CD4-positive, alpha-beta T cell treated with Interleukin-6 for 4 hours (primary cell): Measurements from ENCODE around the gene PTPRG.

ENCODE experiments used
- DNase-seq: peaks from one replicate; pipeline ENCODE4 v3.0.0-alpha.2; 2020; ENCODE audit warnings: mixed read lengths

PTPRG gene

DNA sequence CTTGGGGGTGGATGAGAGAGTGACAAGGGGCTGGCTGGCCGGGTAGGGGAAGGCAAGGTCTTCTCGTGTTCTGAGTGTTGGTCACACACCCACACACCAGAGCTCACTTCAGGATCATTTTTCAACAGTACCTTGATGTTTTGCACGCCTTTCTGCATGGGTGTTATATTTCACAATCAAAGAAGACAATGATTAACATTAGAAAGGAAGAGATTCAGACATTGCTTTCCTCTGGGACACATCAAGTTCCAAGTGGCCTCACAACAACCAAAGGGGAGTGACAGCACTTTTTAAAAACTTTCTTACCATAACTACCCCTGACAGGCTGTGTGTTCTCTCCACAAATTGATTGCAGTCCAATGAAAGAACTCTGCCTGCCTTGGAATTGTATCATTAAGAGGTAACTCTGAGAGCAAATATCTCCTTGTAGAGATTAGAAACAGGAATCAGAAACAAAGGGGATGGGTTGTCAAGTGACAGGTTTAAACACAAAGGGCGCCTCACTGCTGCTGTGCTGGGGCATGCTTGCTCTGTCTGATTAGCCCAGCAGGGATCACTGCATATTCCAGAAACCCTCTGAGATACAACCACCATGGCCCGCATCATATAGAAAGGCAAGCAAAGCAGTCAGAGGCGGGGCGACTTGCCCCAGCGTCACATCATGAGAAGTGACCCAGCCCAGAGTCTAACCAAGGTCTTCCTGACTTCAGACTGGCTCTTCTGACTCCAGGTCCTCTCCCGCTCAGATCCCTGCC is 581.1 kb downstream of the PTPRG start:
- DNase-seq = no peak

- DNase-seq = no peak
Observed at GRCh38 chr3:62143843-62144450, 582.6 kb downstream of the PTPRG start.

DNA sequence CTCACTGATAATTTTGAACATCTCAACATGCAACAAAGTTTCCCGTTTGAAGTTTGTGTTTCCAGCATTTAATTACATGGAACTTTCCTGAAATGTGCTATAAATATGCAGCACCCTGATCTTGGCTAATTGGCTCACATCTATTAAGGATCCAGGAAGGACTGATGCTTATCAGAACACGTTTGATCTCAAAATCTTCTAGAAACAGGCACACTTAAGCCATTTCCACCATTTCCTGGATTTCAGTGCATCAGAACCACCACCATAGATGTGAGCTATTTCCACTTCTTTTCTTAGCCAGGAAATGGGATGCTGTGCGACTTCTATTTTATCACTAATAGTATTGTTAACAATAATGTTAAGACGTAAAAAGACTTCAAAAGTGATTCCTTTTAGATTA is 583.1 kb downstream of the PTPRG start:
- DNase-seq = no peak

GRCh38 chr3:62145086-62145757 is 583.9 kb downstream of the PTPRG start:
- DNase-seq = no peak

DNA sequence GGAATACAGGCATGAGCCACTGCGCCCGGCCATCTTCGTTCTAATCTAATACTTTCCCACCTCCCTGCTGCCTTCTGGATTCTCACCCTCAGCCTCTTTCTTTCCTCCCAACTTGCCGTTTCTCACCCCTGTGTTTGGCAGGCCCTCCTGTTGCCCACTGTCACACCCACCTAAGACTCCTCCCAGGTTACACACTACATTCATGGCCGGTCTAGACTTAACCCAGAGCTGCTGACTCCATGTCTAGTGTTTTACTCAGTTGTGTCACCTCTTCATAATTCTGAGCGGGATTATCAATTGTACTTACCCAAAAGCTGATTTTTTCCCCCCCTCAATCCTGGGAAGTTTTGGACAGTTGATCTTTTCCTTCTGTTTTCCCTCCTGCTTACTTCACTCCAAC is 588.2 kb downstream of the PTPRG start:
- DNase-seq = no peak

GRCh38 chr3:62149962-62150361 is 588.6 kb downstream of the PTPRG start:
- no peak for DNase-seq

DNA sequence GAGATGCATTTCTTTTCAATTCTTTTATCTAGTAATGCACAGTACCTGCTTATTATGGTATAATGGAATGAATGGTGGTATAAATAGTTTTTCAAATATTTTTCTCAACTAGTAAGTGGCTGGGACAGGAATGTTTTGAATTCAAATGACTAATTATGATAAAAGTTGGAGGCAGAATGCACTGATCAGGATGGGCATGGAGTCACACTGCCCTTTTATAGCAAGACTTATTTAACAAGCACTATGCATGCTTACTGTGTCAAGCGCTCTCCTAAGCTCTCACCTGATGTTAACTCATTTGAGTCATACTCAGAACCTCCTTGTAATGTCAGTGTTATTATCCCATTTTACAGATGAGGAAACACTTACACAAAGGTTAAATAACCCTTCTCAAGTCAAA is 590.2 kb downstream of the PTPRG start:
- DNase-seq = no peak

DNA sequence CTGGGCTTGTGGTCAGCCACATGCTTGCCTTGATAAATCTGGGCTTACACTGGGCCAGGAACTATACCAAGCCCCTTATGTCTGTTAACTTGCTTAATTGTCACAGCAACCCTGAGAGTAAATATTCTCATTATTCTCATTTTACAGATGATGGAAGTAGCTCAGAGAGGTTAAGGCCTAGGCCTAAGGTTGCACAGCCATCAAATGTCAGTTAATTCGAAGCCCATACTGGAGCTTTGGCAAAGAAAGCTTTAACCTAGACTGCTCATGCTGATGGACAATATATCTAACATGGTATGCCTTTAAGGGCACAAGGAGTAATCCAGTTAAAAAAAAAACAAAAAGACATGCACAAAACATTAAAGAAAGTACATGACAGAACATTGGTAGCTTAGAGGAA is 591.9 kb downstream of the PTPRG start:
- no peak for DNase-seq

DNA sequence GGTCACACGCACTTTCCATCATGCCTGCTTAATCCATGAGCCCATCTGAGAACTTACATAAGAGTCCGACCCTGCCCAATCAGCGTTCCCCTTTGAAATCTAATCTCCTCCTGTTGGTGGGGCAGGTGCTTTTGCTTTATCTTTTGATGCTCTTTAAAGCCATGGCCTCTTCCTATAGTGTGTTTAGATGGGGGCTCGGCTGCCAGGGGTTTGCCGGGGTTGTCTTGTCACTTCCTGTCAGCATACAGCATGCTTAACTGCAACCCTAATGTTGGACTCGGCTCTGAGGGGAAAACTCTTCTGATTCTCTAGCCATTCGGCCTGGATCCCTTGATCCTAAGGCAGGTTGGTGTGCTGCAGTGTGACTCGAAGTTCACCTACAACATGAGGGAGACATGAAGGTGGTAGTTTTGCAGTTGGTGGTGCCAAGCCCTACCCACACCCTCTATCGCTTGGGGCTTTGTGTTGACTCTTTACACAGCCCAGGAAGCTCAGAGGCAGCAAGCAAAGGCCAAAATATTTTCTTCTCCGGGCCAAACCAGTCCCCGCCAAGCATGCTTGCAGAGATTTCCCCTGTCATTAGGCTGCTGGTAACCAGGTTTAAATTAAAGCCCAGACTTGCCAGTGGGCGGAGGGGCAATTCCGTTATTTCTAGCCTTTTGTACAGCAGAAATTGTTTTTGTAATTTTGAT is 593.2 kb downstream of the PTPRG start:
- no peak for DNase-seq

DNA sequence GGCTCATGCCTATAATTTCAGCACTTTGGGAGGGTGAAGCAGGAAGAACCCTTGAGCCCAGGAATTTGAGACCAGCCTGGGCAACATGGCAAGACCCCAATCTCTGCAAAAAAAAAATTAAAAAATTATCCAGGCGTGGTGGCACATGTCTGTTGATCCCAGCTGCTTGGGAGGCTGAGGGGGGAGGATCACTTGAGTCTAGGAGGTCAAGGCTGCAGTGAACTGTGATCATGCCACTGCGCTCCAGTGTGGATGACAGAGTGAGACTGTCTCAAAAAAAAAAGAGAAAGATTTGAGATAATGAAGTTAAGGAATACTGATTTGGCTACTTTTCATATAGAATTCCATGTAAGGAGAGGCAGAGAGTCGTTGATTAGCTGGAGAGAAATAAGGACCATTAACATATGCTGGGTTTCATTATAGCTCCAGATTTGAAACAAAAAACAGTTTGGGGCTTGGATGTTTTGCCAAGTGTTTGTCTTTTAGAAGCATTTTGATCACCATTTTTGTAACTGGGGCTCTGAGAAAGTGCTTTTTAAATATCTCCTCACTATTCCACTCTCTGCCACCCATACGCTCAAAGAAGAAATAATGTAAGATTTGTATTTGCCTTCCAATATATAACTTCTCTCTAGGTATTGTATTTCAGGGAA is 597.8 kb downstream of the PTPRG start:
- DNase-seq = no peak

GRCh38 chr3:62159709-62160092 is 598.3 kb downstream of the PTPRG start:
- no peak for DNase-seq

- DNase-seq = no peak
Observed at GRCh38 chr3:62161371-62161770, 600.0 kb downstream of the PTPRG start.

DNA sequence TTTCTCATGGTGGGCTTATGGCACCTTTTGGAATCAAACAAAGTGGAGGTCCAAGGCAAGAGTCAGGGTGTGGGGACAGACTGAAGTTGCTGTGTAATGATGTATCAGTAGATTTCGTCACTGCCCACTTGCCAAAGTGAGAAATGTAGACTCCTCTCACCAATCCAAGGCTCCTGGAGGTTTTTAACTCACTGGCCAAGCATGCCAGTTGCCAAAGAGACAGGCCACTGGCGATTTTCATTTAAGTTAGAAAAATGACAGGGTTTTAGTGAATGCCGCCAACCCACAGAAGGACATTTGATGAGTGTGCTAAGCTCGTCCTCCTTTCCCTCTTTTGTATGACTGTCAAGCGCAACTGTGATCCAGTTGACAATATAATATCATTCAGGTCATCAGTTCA is 602.8 kb downstream of the PTPRG start:
- no peak for DNase-seq

DNA sequence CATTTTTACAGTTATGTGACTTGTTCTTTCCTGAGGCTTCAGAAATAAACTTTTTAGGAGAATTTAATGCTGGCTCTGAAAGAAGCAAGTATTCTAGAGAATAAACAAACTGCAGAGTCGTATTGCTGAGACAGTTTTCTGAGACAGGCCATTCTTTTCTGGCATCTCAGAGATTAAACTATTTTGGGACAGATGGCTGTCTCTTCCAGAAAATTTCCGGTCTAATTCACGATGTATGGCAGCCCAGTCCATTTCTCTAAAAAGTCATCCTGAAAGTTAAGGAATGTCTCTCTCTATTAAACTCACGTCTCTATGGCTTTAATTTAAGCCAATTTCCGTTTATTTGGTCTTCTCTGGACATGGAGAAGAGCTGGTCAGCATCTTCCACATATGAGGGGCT is 603.4 kb downstream of the PTPRG start:
- DNase-seq = no peak

GRCh38 chr3:62167566-62168262 is 606.3 kb downstream of the PTPRG start:
- no peak for DNase-seq

DNA sequence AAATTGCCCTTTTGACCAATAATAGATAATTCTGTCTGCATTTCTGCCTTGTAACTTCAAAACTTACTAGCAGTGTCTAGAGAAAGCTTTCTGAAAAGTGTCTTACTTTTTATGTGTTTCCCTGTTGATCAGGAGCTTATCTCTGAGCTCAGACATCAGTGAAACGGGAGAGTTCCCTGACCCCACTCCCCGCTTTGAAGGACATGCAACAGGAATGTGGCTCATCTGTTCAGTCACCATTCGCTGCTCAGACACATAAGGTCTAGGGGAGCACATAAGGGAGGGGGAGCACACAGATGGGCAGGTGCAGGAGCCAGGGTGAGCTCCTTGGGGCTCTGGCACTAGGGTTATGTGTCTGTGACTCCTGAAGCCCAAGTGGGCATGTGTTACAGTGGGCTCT is 607.0 kb downstream of the PTPRG start:
- DNase-seq = no peak

- no peak for DNase-seq
Observed at GRCh38 chr3:62169906-62170660, 608.7 kb downstream of the PTPRG start.

DNA sequence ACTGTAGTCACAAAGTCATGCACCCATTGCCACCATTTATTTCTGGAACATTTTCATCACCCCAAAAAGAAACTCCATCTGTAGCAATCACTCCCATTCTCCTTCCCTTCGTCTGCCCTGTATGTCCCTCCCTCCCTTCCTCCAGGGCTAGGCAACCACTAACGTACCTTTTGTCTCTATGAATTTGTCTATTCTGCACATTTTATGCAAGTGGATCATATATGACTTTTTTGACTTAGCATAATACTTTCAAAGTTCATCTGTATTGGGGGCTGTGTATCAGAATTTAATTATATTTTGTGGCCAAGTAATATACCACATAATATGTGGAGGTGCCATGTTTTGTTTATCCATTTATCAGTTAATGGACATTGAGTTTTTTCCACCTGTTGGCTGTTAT is 610.4 kb downstream of the PTPRG start:
- DNase-seq = no peak

DNA sequence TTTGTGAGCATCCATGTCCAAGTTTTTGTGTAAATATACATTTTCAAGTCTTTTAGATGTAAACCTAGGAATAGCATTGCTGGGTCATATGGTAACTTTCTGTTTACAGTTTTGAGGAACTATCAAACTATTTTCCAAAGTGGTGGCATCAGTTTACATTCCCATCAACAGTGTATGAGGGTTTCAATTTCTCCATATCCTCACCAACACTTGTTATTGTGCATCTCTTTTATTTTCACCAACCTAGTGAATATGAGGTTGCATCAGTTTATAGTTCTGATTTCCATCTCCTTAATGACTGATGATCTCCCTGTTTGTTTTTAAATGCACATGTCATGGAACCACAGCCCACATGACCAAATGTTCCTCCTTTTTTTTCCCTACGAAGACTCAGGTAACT is 610.8 kb downstream of the PTPRG start:
- DNase-seq = no peak

- no peak for DNase-seq
Observed at GRCh38 chr3:62173939-62174515, 612.7 kb downstream of the PTPRG start.

DNA sequence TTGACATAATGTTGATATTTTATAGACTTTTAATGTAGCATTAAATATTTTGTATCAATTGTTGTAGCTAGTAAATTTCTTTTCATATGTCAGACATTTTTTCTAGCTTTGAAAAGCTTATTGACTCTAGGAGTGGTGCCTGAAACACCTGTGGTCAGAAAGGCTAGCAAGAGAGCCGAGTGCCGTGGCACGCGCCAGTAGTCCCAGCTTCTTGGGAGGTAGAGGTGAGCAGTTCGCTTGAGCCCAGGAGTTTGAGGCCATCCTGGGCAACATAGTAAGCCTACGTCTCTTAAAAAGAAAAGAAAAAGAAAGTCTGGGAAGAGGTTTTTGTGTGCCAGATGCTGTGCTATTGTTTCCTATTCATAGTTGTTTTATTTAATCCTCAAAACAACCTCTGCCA is 613.8 kb downstream of the PTPRG start:
- DNase-seq = no peak
